Duodenal mucosa (tissue), 2 donors: ENCODE data around the gene POU2AF2.
"Not testable (repeated sequence)": the region's sequence is repeated elsewhere in the genome, so short reads cannot be mapped to it uniquely, and the experiment has no call there.

Source experiments
- H3K27ac ChIP-seq: one replicate; pipeline ENCODE4 v1.7.0; 2013; ENCODE audit warnings: low read depth, low read length
- H3K27me3 ChIP-seq, 2 donors: one replicate each; pipeline ENCODE4 v1.7.0; 2013; ENCODE audit warnings: low read length in 2 of 2, control low read depth in 1 of 2; ENCODE audit not compliant: insufficient read depth in 2 of 2, control insufficient read depth in 1 of 2
- H3K36me3 ChIP-seq, 2 donors: one replicate each; pipeline ENCODE4 v1.7.0; 2013; ENCODE audit warnings: low read length in 2 of 2, control low read depth in 1 of 2; ENCODE audit not compliant: insufficient read depth in 2 of 2, control insufficient read depth in 1 of 2
- H3K4me1 ChIP-seq, 2 donors: one replicate each; pipeline ENCODE4 v1.7.0; 2013; ENCODE audit warnings: low read length in 2 of 2, control low read depth in 1 of 2; ENCODE audit not compliant: insufficient read depth in 2 of 2, control insufficient read depth in 1 of 2
- H3K4me3 ChIP-seq, 2 donors: one replicate each; pipeline ENCODE4 v1.7.0; 2013; ENCODE audit warnings: low read length in 2 of 2, low read depth in 1 of 2
- H3K9ac ChIP-seq, 2 donors: one replicate each; pipeline ENCODE4 v1.7.0; 2013; ENCODE audit warnings: low read length in 2 of 2, low read depth in 1 of 2
- H3K9me3 ChIP-seq, 2 donors: one replicate each; pipeline ENCODE4 v1.7.0; 2013; ENCODE audit warnings: low read length in 2 of 2, control low read depth in 1 of 2; ENCODE audit not compliant: control insufficient read depth in 1 of 2

Gene POU2AF2

GRCh38 chr11:111310088-111310487, 64.6 kb downstream of the POU2AF2 start:
- no peak overlapping the region for H3K9ac ChIP-seq
- H3K36me3 ChIP-seq: no peaks in the 10 kb centered on the region
- no peaks in the 10 kb centered on the region for H3K9me3 ChIP-seq
- no peak overlapping the region for H3K4me3 ChIP-seq
- peaks cover 16 to 33% of the 10 kb centered on the region in 2 donors for H3K4me1 ChIP-seq
- H3K27ac ChIP-seq: no peak overlapping the region
- no peaks in the 10 kb centered on the region for H3K27me3 ChIP-seq

DNA sequence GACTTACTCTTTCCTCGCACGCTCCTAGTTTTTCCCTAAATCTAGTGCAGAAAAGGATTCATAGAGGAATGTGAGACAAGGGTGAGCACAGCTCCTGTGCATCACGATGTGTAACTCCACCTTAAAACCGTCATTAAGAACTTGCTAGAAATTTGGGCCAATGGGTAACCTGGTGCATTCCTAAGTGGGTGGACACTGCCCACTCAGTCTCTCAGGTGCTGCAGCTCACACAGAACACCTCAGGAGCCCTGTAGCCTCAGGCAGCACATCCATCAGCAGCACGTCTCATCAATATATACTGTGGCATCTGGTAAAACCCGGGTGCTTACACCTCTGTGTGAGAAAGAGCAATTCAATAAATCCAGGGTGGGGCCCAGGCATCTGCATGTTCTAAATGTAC, 65.2 kb downstream of the POU2AF2 start:
- no peak overlapping the region for H3K9ac ChIP-seq
- H3K4me3 ChIP-seq: no peak overlapping the region
- H3K9me3 ChIP-seq: no peaks in the 10 kb centered on the region
- no peak overlapping the region for H3K27ac ChIP-seq
- H3K4me1 ChIP-seq: peaks cover 16 to 33% of the 10 kb centered on the region in 2 donors
- H3K27me3 ChIP-seq: no peaks in the 10 kb centered on the region
- H3K36me3 ChIP-seq: no peaks in the 10 kb centered on the region

GRCh38 chr11:111312076-111312475, 66.6 kb downstream of the POU2AF2 start:
- H3K27me3 ChIP-seq: no peaks in the 10 kb centered on the region
- H3K4me1 ChIP-seq: peaks cover 16 to 33% of the 10 kb centered on the region in 2 donors
- no peak overlapping the region for H3K9ac ChIP-seq
- no peak overlapping the region for H3K4me3 ChIP-seq
- no peaks in the 10 kb centered on the region for H3K36me3 ChIP-seq
- no peak overlapping the region for H3K27ac ChIP-seq
- no peaks in the 10 kb centered on the region for H3K9me3 ChIP-seq

DNA sequence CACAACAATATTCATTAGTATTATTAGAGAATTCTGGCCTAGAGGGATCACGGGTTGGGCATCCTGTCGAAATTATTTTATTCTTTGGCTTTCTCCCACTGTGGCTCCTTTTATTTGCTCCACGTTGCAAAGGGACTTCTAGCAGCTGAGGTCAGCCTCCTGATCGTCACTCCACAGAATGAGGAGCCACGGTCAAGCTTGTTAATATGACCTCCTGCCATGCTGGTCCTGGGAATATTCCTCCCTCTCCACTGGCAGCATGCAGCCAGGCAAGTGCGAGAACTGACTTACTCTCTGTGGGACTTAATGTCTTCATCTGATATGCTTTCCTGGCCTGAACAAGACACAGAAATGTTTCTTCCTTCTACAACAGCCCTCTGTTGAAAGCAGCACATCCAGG, 73.8 kb downstream of the POU2AF2 start:
- H3K27me3 ChIP-seq: no peaks in the 10 kb centered on the region
- no peak overlapping the region for H3K4me3 ChIP-seq
- H3K27ac ChIP-seq: no peak overlapping the region
- no peaks in the 10 kb centered on the region for H3K36me3 ChIP-seq
- H3K4me1 ChIP-seq: peaks cover 4 to 11% of the 10 kb centered on the region in 2 donors
- H3K9me3 ChIP-seq: no peaks in the 10 kb centered on the region
- no peak overlapping the region for H3K9ac ChIP-seq

GRCh38 chr11:111320199-111320598, 74.7 kb downstream of the POU2AF2 start:
- H3K27ac ChIP-seq, H3K9ac ChIP-seq: not testable (repeated sequence)

GRCh38 chr11:111320728-111321568, 75.4 kb downstream of the POU2AF2 start:
- H3K9ac ChIP-seq: no peak overlapping the region
- H3K4me3 ChIP-seq: no peak overlapping the region
- no peaks in the 10 kb centered on the region for H3K36me3 ChIP-seq
- H3K9me3 ChIP-seq: no peaks in the 10 kb centered on the region
- H3K27me3 ChIP-seq: no peaks in the 10 kb centered on the region
- peaks cover 4 to 11% of the 10 kb centered on the region in 2 donors for H3K4me1 ChIP-seq
- no peak overlapping the region for H3K27ac ChIP-seq

More at GRCh38 chr11:111320199-111320598, 74.7 kb downstream of the POU2AF2 start:
- H3K4me1 ChIP-seq: peaks cover 4 to 11% of the 10 kb centered on the region in 2 donors
- not testable (repeated sequence) for H3K4me3 ChIP-seq, H3K36me3 ChIP-seq, H3K27me3 ChIP-seq, H3K9me3 ChIP-seq

GRCh38 chr11:111322534-111322933, 77.0 kb downstream of the POU2AF2 start:
- H3K4me3 ChIP-seq: no peak overlapping the region
- no peak overlapping the region for H3K27ac ChIP-seq
- no peaks in the 10 kb centered on the region for H3K36me3 ChIP-seq
- no peaks in the 10 kb centered on the region for H3K9me3 ChIP-seq
- peaks cover 8 to 11% of the 10 kb centered on the region in 2 donors for H3K4me1 ChIP-seq
- no peaks in the 10 kb centered on the region for H3K27me3 ChIP-seq
- H3K9ac ChIP-seq: no peak overlapping the region

DNA sequence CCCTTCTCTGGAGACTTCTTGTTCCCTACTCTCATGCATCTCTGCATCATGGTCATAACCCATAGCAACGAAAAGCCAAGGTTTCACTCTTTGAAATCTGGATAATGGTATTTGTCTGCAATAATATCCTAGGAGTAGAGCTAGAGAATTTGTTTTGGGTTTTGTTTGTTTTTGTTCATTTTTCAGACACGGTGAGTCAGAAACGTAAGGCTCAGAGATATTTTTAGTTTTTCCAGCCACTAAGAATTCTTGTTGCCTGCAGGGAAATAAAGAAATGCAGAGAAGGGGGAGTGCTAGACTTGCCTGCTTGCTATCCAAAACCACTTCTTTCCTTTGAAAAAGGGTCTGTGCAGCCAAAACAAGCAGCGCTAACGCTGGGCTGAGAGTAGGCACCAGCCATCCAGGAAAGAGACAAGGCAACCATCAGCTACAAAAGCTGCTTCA, 78.8 kb downstream of the POU2AF2 start:
- H3K9me3 ChIP-seq: no peaks in the 10 kb centered on the region
- no peak overlapping the region for H3K4me3 ChIP-seq
- no peak overlapping the region for H3K9ac ChIP-seq
- H3K27me3 ChIP-seq: no peaks in the 10 kb centered on the region
- no peak overlapping the region for H3K27ac ChIP-seq
- peaks cover 14 to 21% of the 10 kb centered on the region in 2 donors for H3K4me1 ChIP-seq
- H3K36me3 ChIP-seq: no peaks in the 10 kb centered on the region

DNA sequence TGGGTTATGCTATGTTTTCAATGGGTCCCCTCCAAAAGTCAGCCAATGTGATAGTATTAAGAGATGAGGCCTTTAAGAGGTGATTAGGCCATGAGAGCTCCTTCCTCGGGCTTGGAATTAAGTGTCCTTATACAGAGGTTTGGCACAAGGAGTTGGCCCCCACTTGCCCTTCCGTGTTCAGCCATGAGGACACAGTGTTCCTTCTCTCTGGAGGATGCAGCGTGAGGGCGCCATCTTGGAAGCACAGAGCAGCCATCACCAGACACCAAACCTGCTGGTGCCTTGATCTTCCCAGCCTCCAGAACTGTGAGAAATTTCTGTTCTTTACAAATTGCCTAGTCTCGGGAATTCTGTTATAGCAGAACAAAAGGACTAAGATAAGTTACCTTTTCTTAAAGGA, 79.7 kb downstream of the POU2AF2 start:
- no peak overlapping the region for H3K27ac ChIP-seq
- H3K9ac ChIP-seq: no peak overlapping the region
- no peaks in the 10 kb centered on the region for H3K27me3 ChIP-seq
- H3K4me3 ChIP-seq: no peak overlapping the region
- peaks cover 14 to 22% of the 10 kb centered on the region in 2 donors for H3K4me1 ChIP-seq
- H3K9me3 ChIP-seq: no peaks in the 10 kb centered on the region
- H3K36me3 ChIP-seq: no peaks in the 10 kb centered on the region

DNA sequence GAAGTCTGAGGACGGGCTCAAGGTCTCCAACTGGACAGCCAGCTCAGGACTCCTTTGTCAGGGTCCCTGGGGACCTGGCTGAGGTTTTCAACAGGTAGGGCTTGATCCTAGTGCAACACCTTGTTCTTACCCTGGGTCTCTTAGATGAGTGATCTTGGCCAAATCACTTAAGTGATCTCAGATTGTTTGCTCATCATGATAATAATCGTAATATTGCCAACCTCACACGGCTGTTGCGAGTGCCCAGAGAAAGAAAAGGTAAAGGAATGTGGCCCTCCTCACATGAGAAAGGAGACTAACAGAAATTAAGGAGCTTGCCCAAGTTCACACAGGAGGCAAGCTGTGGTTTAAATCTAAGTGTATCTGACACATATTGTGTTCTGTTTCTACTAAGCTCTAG, 81.3 kb downstream of the POU2AF2 start:
- Histone ChIP-seq H3K4me1 (peaks cover 10 to 27% of the 10 kb centered on the region in 2 donors), H3K27me3 (no peaks in the 10 kb centered on the region)

More for the DNA sequence above, 81.3 kb downstream of the POU2AF2 start:
- H3K4me3 ChIP-seq: no peak overlapping the region
- H3K27ac ChIP-seq: no peak overlapping the region
- no peaks in the 10 kb centered on the region for H3K36me3 ChIP-seq
- no peaks in the 10 kb centered on the region for H3K9me3 ChIP-seq
- no peak overlapping the region for H3K9ac ChIP-seq
